IPS-20b (cell line): ENCODE measurements around the gene HS6ST3.
"Not testable (repeated sequence)": the region's sequence is repeated elsewhere in the genome, so short reads cannot be mapped to it uniquely, and the experiment has no call there.

ENCODE experiments used
- H3K27ac ChIP-seq: one replicate; pipeline ENCODE4 v1.5.1; 2013; ENCODE audit warnings: low read length
- H3K27me3 ChIP-seq: 2 replicates; pipeline ENCODE4 v1.6.1; 2013; ENCODE audit warnings: mild to moderate bottlenecking, low read length, inconsistent platforms; ENCODE audit not compliant: insufficient read depth
- H3K36me3 ChIP-seq: 2 replicates; pipeline ENCODE4 v1.6.1; 2013; ENCODE audit warnings: low read depth, mild to moderate bottlenecking, inconsistent platforms, low read length, moderate library complexity; ENCODE audit not compliant: insufficient read depth
- H3K4me1 ChIP-seq: 2 replicates; pipeline ENCODE4 v1.6.1; 2013; ENCODE audit warnings: mild to moderate bottlenecking, control low read depth, inconsistent platforms, low read length, moderate library complexity; ENCODE audit not compliant: insufficient read depth
- H3K4me3 ChIP-seq: 2 replicates; pipeline ENCODE4 v1.5.1; 2013; ENCODE audit warnings: mild to moderate bottlenecking, low read length, inconsistent platforms
- H3K9ac ChIP-seq: 2 replicates; pipeline ENCODE4 v1.6.1; 2013; ENCODE audit warnings: low read depth, mild to moderate bottlenecking, inconsistent platforms, low read length, moderate library complexity
- H3K9me3 ChIP-seq: 2 replicates; pipeline ENCODE4 v1.6.1; 2013; ENCODE audit warnings: mild to moderate bottlenecking, low read depth, low read length, inconsistent platforms; ENCODE audit not compliant: insufficient read depth

The HS6ST3 gene

DNA sequence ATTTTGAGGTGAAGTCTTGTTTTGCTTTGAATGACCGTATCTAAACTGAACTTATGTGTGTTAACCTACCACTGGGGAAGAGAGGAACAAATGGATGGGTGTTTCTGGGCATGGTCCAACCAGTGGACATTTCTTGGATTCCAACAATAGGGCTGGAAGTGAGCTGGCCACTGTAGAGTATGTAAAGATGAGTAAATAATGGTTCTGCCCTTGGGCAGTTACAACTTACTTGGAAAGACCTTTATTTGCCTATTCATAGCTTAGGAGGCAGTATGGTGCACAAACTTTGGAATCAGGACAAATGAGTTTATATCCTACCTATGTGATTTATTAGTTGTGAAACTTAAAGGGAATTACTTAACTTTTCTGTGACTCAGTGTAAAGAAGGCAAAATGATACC lies 429.5 kb downstream of the HS6ST3 start:
- H3K27ac ChIP-seq = no peak overlapping the region
- H3K4me3 ChIP-seq = no peak overlapping the region
- H3K9ac ChIP-seq = no peak overlapping the region

DNA sequence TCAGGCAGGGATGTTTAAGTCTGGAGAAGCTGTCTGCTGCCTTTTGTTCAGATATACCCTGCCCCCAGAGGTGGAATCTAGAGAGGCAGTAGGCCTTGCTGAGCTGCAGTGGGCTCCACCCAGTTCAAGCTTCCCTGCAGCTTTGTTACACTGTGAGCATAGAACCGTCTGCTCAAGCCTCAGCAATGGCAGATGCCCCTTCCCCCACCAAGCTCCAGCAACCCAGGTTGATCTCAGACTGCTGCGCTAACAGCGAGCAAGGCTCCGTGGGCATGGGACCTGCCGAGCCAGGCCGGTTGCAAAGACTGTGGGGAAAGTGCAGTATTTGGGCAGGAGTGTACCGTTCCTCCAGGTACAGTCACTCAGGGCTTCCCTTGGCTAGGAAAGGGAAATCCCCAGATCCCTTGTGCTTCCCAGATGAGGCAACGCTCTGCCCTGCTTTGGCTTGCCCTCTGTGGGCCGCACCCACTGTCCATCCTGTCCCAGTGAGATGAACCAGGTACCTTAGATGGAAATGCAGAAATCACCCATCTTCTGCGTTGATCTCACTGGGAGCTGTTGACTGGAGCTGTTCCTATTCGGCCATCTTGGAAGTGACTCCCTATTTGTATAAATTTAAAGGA lies 434.6 kb downstream of the HS6ST3 start:
- H3K4me1 ChIP-seq, H3K27ac ChIP-seq, H3K27me3 ChIP-seq, H3K9me3 ChIP-seq, H3K9ac ChIP-seq, H3K36me3 ChIP-seq, H3K4me3 ChIP-seq: not testable (repeated sequence)

More for the DNA sequence above, 429.5 kb downstream of the HS6ST3 start:
- Histone ChIP-seq H3K4me1 (no peaks in the 10 kb centered on the region; the same call in 1 of the 2 replicates), H3K9me3 (no peaks in the 10 kb centered on the region), H3K27me3 (no peaks in the 10 kb centered on the region), H3K36me3 (no peaks in the 10 kb centered on the region)

DNA sequence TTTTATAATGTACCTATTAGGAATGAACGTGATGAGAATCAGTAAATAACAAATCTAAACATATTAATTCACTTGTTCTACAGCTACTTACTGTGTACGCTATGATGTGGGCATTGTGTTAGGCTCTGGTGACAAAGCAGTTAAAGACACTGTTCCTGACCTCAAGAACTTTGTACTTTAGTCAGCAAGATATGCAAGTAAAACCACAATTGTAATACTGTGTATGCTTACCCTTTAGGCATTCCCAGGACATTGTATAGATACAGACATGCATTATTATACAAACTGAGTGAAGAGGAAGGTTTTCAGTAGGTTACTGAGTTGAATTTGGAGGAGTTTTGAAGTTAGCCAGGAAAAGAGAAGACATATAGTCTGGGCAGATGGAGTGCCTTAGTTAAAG lies 435.8 kb downstream of the HS6ST3 start:
- Histone ChIP-seq H3K36me3 (no peaks in the 10 kb centered on the region), H3K4me1 (peaks cover 3% of the 10 kb centered on the region; the same call in 1 of the 2 replicates), H3K27me3 (no peaks in the 10 kb centered on the region), H3K9me3 (no peaks in the 10 kb centered on the region), H3K4me3 (no peak overlapping the region), H3K9ac (no peak overlapping the region), H3K27ac (no peak overlapping the region)

DNA sequence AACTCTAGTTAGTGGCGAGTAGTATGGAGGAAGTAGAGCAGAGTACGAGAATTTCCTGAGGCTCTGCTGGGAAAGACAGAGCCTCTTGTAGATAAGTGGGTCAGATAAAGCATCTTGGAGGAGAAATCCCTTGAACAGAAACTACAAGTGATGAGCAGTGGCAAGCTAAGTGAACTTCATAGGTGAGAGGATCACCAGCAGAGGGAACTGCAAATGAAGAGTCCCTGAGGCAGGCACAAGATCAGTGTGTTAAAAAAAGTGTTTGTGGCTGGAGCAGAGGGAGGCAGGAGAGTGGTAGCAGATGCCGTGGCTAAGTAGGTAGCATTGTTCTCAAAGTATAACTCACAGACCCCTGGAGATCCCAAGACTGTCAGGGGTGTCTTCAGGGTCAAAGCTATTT lies 437.6 kb downstream of the HS6ST3 start:
- no peaks in the 10 kb centered on the region for H3K27me3 ChIP-seq
- H3K4me1 ChIP-seq = peaks cover 3% of the 10 kb centered on the region; the same call in 1 of the 2 replicates
- no peak overlapping the region for H3K4me3 ChIP-seq
- H3K27ac ChIP-seq = no peak overlapping the region
- H3K36me3 ChIP-seq = no peaks in the 10 kb centered on the region
- no peak overlapping the region for H3K9ac ChIP-seq
- H3K9me3 ChIP-seq = no peaks in the 10 kb centered on the region

DNA sequence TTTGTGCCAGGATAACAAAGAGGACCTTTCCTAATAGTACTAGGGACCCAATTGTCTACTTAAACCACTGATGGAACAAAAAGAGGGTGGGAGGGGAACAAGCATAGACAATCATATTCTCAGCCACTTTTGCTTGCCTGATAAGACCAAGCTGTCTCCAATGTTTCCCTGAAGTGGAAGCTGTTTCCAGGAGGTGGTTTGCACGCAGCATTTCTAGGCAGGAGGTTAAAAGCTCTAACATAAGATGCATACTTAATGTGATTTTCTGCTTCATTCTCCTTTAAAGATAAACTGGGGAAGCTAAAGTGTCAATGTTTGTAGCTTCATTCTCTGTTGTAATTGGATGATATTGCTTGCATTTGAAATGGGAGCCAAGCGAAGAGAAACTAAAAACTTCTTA lies 442.9 kb downstream of the HS6ST3 start:
- Histone ChIP-seq H3K9ac (no peak overlapping the region), H3K36me3 (no peaks in the 10 kb centered on the region), H3K27ac (no peak overlapping the region), H3K27me3 (no peaks in the 10 kb centered on the region), H3K4me3 (no peak overlapping the region), H3K4me1 (no peaks in the 10 kb centered on the region), H3K9me3 (no peaks in the 10 kb centered on the region)

DNA sequence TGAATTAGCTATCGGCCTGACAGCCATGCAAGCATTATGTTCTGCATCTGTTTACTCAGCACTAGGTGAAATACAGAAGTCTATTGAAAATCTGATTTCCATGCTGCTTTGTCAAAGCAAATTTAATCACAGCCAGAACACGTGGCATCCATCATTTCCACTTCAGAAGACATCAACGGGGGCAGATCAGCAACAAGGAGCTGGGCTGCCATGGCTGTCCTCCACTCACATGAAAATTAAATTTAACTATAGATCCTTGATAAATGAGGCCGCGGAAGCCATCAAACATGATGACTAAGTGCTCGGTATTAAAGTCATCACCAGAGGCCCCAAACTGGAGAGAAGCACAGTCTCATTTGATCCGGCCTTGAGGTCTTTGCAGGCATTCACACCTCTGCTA lies 443.5 kb downstream of the HS6ST3 start:
- H3K4me3 ChIP-seq = no peak overlapping the region
- no peak overlapping the region for H3K9ac ChIP-seq
- H3K9me3 ChIP-seq = no peaks in the 10 kb centered on the region
- H3K4me1 ChIP-seq = no peaks in the 10 kb centered on the region
- no peak overlapping the region for H3K27ac ChIP-seq
- no peaks in the 10 kb centered on the region for H3K36me3 ChIP-seq
- H3K27me3 ChIP-seq = no peaks in the 10 kb centered on the region

DNA sequence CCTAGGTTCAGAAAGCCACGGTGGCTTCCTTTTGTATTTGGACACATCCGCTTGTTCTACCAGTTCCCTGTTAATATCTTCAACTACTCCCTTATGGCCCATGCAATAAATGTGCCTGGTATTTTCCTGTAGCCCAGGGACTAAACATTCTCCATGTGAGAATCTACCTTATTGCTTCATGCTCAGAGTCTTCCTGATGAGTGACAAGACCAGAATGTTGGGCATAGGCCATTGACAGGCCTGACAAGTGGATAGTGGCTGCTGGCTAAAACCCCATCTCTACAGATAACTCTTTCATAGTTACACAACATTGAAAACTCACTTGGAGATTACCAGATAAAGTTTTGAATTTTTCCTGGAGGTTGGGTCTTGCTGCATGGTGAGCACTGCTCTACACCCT lies 449.9 kb downstream of the HS6ST3 start:
- H3K9me3 ChIP-seq = no peaks in the 10 kb centered on the region
- H3K4me3 ChIP-seq = no peak overlapping the region

DNA sequence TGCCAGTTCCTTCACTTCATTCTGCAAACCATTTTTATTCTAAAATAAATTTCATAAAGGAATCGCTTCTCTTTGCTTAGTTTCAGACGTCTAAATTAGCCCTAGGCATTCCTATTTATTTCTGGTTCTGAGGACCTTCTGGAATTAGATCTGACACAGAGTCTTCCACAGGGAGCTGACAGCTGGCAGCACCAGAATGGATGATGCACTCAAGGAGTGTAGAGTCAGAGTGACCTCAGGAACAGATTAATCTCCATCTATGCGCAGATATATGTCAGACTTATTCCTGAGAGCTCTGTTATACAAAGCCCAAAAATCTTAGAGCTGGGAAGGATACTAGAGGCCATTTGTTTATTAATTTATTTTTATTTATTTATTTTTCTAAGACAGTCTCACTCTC lies 450.8 kb downstream of the HS6ST3 start:
- H3K9me3 ChIP-seq = no peaks in the 10 kb centered on the region
- no peak overlapping the region for H3K27ac ChIP-seq
- no peak overlapping the region for H3K4me3 ChIP-seq
- H3K27me3 ChIP-seq = no peaks in the 10 kb centered on the region
- H3K36me3 ChIP-seq = no peaks in the 10 kb centered on the region
- H3K9ac ChIP-seq = no peak overlapping the region
- no peaks in the 10 kb centered on the region for H3K4me1 ChIP-seq

More for the DNA sequence above, 449.9 kb downstream of the HS6ST3 start:
- Histone ChIP-seq H3K36me3 (no peaks in the 10 kb centered on the region), H3K9ac (no peak overlapping the region), H3K4me1 (no peaks in the 10 kb centered on the region), H3K27me3 (no peaks in the 10 kb centered on the region), H3K27ac (no peak overlapping the region)

DNA sequence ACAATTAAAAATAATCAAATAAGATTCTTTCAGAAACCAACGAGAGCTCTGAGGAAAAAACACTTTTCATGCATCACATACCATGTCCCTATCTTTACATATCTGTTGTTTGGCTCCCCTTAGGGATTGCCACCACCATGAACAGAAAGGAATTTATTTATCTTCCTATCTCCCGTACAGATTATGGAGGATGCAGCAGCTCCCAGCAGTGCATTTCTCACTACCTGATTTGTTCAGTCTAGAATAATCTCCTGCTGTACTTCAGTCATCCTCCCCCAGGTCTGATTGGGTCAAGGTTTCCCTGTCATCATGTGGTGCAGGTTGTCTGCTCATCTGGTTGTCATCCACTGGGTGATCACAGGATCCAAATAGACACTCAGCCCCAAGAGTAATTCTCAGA lies 453.1 kb downstream of the HS6ST3 start:
- Histone ChIP-seq H3K27me3 (no peaks in the 10 kb centered on the region), H3K4me3 (no peak overlapping the region), H3K9me3 (no peaks in the 10 kb centered on the region), H3K9ac (no peak overlapping the region), H3K36me3 (no peaks in the 10 kb centered on the region), H3K4me1 (no peaks in the 10 kb centered on the region), H3K27ac (no peak overlapping the region)

DNA sequence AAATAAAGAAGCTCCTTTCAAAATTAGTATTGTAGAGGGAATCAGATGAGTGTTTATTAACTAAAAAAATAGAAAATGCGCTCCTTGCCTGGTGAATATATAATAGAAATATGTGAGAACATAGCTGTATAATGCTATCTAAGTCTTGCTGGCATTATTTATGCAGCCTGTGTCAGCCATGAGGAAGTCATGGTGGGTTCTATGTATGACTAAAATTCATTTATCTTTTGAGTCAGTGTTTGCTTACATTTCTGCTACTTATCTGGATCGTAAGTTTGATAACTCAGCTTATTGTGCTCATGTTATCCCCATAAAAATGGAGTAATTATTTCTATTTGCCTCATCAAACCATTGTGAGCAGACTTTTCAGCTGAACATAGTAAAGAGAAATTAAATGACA lies 455.1 kb downstream of the HS6ST3 start:
- no peaks in the 10 kb centered on the region for H3K27me3 ChIP-seq

DNA sequence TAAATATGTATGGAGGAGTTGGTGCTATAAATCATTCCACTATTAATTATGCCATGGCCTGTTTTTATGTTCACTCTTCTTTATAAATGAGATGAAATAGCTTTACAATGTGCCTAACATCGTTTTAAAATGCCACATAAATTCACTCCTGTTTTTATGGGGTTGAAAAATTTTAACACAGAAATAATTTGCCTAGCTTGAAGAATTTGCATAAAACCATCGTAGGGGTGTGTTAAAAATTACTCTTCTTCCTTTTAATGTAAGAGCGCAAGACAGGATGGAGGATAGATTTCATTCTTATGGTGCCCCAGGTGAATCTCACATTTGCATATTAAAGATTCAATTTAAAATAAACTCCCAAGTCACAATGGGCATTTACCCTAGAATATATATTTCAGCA lies 456.6 kb downstream of the HS6ST3 start:
- Histone ChIP-seq H3K4me3 (no peak overlapping the region), H3K27me3 (no peaks in the 10 kb centered on the region), H3K4me1 (no peaks in the 10 kb centered on the region), H3K9me3 (no peaks in the 10 kb centered on the region), H3K27ac (no peak overlapping the region), H3K9ac (no peak overlapping the region), H3K36me3 (no peaks in the 10 kb centered on the region)

More for the DNA sequence above, 455.1 kb downstream of the HS6ST3 start:
- no peaks in the 10 kb centered on the region for H3K4me1 ChIP-seq
- H3K9ac ChIP-seq = no peak overlapping the region
- no peaks in the 10 kb centered on the region for H3K36me3 ChIP-seq
- no peak overlapping the region for H3K4me3 ChIP-seq
- H3K27ac ChIP-seq = no peak overlapping the region
- no peaks in the 10 kb centered on the region for H3K9me3 ChIP-seq

DNA sequence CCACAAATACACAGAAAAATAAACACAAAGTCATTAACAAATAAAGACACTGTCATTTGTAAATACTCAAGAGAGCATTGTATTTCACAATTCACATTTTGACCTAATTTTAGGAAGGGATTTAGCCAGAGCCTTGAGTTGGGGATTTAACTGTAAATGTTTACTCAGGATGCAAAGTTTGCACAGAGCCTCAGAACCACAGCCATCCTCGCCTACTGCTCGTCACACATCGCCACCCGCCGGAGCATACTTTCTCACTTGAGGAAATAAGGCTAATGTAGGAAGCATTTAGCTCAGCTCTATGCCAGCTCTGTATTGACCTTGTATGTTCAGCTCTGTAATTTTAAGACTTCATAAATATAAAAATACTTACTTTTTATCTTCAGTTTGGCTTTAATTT lies 461.6 kb downstream of the HS6ST3 start:
- no peaks in the 10 kb centered on the region for H3K9me3 ChIP-seq
- no peaks in the 10 kb centered on the region for H3K4me1 ChIP-seq
- H3K36me3 ChIP-seq = no peaks in the 10 kb centered on the region
- H3K27ac ChIP-seq = no peak overlapping the region
- no peak overlapping the region for H3K4me3 ChIP-seq
- no peak overlapping the region for H3K9ac ChIP-seq
- H3K27me3 ChIP-seq = no peaks in the 10 kb centered on the region
